Measurements from ENCODE around the gene GPR152.
"Not testable (repeated sequence)": the region's sequence is repeated elsewhere in the genome, so short reads cannot be mapped to it uniquely, and the experiment has no call there.

Gene GPR152

DNA sequence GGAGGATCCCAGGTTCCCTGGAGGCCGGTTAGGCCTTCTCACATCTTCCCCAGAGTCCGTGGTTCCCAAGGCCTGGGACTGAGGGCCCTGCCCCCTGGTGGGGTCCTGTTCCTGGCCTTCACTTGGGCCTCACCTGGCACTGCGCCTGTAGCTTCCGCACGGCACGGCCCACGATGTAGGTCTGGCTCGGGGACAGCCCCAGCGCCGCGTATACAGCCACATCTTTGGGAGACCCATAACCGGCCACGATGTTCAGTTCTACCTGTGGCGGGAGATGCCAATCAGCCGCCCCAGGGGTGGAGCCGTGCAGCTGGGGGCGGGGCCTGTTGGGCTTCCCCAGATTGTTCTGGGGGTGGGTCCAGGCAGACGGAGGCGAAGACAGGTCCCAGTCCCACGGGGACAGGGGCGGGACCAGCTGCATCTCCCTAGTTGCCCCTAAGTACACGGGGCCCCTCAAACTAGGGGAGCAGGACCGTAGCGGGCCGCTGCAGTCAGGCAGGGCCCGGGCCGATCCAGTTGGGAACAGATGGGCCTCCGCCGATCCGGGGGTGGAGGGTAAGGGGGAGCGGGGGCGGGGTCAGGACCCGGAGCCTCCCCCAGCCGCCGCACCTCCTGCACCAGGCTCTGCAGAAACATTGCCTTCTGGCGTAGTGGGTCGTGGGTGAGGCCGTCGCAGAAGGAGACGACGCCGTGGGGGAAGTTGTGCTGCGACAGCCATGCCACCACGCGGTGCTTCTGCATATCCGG, 40.4 kb upstream of the GPR152 start:
- no peaks in the 10 kb centered on the region for H3K27me3 Mint-ChIP-seq
- peak overlapping the region; percentile 59 for H3K27ac Mint-ChIP-seq
- H3K9me3 Mint-ChIP-seq: no peaks in the 10 kb centered on the region
- ATAC-seq (replicated peaks): peak in 1 of 2 donors; percentile 6
- peaks cover 51 to 57% of the 10 kb centered on the region in 2 donors for H3K36me3 Mint-ChIP-seq
- H3K4me1 Mint-ChIP-seq: peaks cover 14 to 26% of the 10 kb centered on the region in 2 donors
- no peak for DNase-seq
- no peak overlapping the region for H3K4me3 Mint-ChIP-seq

DNA sequence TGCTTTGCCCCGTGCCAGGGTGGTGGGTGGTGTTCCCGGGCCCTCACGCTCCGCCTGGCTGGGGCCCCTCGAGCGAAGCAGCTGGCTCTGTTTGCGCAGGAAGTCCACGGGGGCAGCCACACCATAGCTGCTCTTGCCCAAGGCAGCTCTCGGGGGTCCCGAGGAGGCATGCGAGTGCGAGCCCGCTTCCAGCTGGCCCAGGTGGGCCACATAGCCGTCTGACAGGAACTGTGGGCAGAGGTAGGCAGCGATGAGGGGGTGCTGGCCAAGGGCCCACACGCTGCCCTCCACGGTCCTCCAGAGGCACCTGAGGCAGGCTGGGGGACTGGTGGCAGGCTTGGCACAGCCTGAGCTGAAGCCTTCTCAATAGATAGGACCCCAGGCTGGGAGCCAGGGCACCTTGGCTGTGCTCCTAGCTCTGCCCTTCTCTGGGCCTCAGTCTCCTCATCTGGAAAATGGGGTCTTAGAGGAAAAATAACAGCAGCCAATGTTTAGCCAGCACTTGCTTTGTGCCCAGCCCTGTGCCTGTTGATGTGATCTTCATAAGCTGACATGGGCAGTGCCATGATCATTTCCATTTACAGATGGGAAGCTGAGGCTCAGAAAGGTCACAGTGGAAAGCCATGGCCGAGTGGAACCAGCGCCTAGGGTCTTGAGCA, 39.7 kb upstream of the GPR152 start:
- DNase-seq (no peak), ATAC-seq (replicated peaks) (no peak)
- peaks cover 18 to 33% of the 10 kb centered on the region in 2 donors for H3K4me1 Mint-ChIP-seq
- H3K36me3 Mint-ChIP-seq: peaks cover 48 to 63% of the 10 kb centered on the region in 2 donors
- peak overlapping the region; percentile 9 for H3K27ac Mint-ChIP-seq
- no peak overlapping the region for H3K4me3 Mint-ChIP-seq
- no peaks in the 10 kb centered on the region for H3K27me3 Mint-ChIP-seq
- H3K9me3 Mint-ChIP-seq: no peaks in the 10 kb centered on the region

DNA sequence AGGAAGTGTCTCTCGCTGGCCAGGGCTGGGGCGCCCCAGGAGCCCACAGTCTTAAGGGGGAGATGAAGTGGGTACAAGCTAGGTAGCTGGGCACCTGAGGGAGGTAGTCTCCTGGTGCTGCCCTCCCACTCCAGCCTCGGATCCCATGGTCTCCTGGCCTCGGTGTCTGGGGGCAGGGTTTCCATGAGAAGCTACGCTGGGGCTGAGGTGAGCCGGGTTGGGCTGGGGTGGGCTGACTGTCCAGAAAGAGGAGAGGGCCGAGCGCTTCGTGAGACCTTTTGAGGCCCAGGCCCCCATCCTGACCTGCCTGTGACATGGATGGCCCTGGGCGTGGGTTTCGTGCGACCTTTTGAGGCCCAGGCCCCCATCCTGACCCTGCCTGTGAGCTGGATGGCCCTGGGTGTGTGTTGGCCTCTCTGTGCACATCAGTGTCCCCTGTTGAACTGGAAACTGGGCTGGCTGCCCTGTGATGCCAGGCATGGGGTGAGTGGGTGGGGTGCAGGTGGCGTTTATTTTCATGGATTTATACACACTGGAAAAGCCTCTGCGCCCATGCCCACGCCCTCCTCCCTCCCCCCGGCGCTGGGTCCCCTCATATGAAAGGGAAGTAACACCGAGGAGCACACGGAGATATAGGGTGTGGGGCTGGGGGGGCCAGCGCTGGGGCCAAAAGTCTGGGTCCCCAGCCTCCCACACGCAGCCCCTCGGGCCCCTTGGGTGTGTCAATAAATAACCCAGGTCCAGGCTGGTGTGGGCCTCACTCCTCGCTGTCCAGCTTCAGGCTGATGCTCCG, 38.9 kb upstream of the GPR152 start:
- H3K9me3 Mint-ChIP-seq: no peaks in the 10 kb centered on the region
- peaks cover 21 to 36% of the 10 kb centered on the region in 2 donors for H3K4me1 Mint-ChIP-seq
- no peaks in the 10 kb centered on the region for H3K27me3 Mint-ChIP-seq
- no peak overlapping the region for H3K4me3 Mint-ChIP-seq
- no peak overlapping the region for H3K27ac Mint-ChIP-seq
- ATAC-seq (replicated peaks) (no peak), DNase-seq (no peak)
- H3K36me3 Mint-ChIP-seq: peaks cover 44 to 66% of the 10 kb centered on the region in 2 donors

DNA sequence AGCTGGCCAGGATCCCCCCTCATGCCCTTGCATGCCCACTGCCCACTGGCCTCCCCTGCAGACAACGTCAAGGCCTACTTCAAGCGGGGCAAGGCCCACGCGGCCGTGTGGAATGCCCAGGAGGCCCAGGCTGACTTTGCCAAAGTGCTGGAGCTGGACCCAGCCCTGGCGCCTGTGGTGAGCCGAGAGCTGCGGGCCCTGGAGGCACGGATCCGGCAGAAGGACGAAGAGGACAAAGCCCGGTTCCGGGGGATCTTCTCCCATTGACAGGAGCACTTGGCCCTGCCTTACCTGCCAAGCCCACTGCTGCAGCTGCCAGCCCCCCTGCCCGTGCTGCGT, 38.2 kb upstream of the GPR152 start:
- DNase-seq (no peak), ATAC-seq (replicated peaks) (no peak)
- no peaks in the 10 kb centered on the region for H3K9me3 Mint-ChIP-seq
- no peak overlapping the region for H3K4me3 Mint-ChIP-seq
- H3K36me3 Mint-ChIP-seq: peaks cover 49 to 66% of the 10 kb centered on the region in 2 donors
- H3K27ac Mint-ChIP-seq: peak overlapping the region; percentile 71
- no peaks in the 10 kb centered on the region for H3K27me3 Mint-ChIP-seq
- peaks cover 28 to 37% of the 10 kb centered on the region in 2 donors for H3K4me1 Mint-ChIP-seq

DNA sequence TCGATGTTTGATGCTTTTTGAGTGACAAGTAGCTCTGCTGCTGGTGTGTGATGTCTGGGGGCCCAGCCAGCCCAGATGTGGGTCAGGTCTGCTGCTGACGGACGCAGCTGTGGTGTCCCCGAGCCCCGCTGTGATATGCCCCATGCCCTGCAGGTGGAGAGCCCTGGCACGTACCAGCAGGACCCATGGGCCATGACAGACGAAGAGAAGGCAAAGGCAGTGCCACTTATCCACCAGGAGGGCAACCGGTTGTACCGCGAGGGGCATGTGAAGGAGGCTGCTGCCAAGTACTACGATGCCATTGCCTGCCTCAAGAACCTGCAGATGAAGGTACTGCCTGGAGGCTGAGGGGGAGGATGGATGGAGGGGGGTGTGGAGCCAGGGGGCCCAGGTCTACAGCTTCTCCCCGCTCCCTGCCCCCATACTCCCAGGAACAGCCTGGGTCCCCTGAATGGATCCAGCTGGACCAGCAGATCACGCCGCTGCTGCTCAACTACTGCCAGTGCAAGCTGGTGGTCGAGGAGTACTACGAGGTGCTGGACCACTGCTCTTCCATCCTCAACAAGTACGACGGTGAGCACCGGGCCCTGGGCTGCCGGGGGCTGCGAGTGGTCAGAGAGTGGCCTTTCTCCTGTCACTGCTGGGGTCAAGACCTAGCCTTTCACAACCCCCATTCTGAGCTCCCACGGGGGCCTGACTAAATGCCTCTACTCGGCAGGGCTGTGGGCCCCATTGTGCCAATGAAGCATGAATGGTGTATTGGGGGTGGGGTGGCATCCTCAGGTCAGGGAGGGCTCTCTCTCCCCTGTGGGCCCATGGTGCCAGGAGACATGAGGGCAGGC, 37.6 kb upstream of the GPR152 start:
- H3K4me1 Mint-ChIP-seq: peaks cover 30 to 40% of the 10 kb centered on the region in 2 donors
- peak overlapping the region; percentile 81 for H3K27ac Mint-ChIP-seq
- no peaks in the 10 kb centered on the region for H3K27me3 Mint-ChIP-seq
- no peak overlapping the region for H3K4me3 Mint-ChIP-seq
- DNase-seq: no peak
- H3K36me3 Mint-ChIP-seq: peaks cover 46 to 65% of the 10 kb centered on the region in 2 donors
- no peak for ATAC-seq (replicated peaks)
- no peaks in the 10 kb centered on the region for H3K9me3 Mint-ChIP-seq

DNA sequence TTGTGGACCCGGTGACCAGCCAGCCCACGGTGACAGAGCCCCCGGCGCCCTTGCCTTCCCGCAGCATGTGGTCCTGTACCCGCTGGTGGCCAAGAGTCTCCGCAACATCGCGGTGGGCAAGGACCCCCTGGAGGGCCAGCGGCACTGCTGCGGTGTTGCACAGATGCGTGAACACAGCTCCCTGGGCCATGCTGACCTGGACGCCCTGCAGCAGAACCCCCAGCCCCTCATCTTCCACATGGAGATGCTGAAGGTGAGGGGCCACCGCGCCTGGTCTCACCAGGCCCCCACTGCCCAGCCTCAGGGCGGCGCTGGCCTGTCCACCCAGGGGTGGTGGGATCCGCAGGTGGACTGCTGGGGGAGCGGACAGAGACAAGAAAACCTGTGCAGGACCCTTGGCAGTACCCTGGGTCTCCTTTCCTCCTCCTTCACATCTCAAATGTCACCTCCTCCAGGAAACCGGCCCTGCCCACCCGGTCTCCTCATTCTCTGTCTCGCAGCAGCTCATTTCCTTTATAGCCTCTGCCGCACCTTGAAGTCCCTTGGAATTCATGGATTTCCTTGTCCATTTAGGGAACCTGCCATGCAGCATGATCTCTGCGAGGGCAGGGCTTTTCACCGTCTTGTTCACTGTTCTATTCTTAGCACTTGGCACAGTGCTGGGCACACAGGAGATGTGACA, 36.8 kb upstream of the GPR152 start:
- H3K36me3 Mint-ChIP-seq: peaks cover 48 to 68% of the 10 kb centered on the region in 2 donors
- no peak overlapping the region for H3K4me3 Mint-ChIP-seq
- ATAC-seq (replicated peaks) (no peak), DNase-seq (no peak)
- no peaks in the 10 kb centered on the region for H3K9me3 Mint-ChIP-seq
- peak overlapping the region; percentile 81 for H3K27ac Mint-ChIP-seq
- H3K27me3 Mint-ChIP-seq: no peaks in the 10 kb centered on the region
- peaks cover 38 to 48% of the 10 kb centered on the region in 2 donors for H3K4me1 Mint-ChIP-seq

DNA sequence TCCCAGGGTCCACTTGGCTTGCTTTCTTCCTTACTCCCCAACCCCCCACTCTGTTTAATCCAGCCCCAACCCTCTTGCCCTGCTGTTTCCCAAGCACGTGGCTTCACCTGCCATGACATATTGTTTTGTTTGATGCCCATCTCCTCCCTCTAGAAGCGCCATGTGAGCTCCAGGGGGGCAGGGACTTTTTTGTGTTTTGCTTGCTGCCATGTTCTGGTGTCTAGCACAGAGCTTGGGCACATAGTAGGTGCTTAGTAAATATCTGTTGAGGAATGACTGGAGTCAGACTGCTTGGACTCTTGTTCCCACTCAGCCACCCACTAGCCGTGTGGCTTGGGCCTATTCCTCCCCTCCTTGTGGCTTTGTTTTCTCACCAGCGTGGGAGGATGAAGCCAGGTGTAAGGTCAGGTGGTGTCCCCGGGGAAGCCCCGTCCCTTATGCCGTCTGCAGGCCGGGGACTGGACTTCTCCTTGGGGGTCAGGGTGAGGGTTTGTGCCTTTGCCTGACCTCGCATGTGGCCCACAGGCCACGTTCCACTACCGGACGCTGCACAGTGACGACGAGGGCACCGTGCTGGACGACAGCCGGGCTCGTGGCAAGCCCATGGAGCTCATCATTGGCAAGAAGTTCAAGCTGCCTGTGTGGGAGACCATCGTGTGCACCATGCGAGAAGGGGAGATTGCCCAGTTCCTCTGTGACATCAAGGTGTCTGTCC, 34.1 kb upstream of the GPR152 start:
- Mint-ChIP-seq H3K36me3 (peaks cover 36 to 65% of the 10 kb centered on the region in 2 donors), H3K9me3 (peaks cover 0 to 3% of the 10 kb centered on the region in 2 donors), H3K27me3 (no peaks in the 10 kb centered on the region), H3K27ac (peak overlapping the region; percentile 84), H3K4me1 (peaks cover 56 to 69% of the 10 kb centered on the region in 2 donors), H3K4me3 (peak overlapping the region; percentile 70 to 74)
- DNase-seq (peak; percentile 63), ATAC-seq (replicated peaks) (peak; percentile 13 to 15)

DNA sequence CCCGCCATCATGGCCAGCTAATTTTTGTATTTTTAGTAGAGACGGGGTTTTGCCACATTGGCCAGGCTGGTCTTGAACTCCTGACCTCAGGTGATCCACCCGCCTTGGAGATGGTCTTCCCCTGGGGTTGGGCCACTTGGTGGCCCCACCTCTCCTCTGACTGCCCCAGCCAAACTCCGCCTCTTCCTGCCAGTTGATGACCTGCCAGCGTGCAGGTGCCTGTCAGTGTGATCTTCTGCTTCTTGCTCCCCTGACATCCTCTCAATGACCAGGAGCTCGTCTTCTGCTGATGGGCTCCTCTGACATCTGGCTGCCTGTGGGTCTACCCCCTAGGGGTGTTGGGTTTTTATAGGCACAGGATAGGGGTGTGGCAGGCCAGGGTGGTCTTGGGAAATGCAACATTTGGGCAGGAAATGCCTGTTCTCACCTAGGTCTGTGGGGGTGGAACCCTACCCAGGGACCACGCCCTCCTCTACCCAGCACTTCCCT, 33.4 kb upstream of the GPR152 start:
- ATAC-seq (replicated peaks): not testable (repeated sequence)

DNA sequence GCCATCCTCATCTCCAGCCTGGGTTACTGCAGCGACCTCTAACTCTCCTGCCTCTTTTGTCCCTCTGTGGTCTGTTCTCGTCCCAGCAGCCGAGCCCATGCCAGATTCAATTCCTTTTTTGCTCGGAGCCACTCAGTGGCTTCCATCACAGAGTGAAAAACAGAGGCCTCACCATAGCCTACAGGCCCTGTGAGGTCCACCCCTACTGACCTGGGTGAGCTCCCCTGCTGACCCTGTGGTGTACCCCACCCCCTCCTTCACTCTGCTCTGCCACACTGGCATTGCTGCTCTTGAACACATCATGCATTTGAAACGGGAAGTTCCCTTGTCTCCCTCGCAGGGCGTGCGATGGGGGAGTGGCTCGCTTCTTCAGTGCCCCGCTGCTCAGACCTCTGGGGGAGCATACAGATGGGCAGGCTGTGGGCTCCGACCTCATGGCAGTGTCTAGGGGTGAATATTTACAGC, 32.4 kb upstream of the GPR152 start:
- Mint-ChIP-seq H3K9me3 (peaks cover 0 to 3% of the 10 kb centered on the region in 2 donors), H3K4me3 (peak overlapping the region; percentile 94 to 96), H3K4me1 (peaks cover 53 to 62% of the 10 kb centered on the region in 2 donors), H3K36me3 (peaks cover 30 to 54% of the 10 kb centered on the region in 2 donors), H3K27me3 (no peaks in the 10 kb centered on the region), H3K27ac (peak overlapping the region; percentile 99)
- DNase-seq (no peak), ATAC-seq (replicated peaks) (peak; percentile 44 to 50)

More for the DNA sequence above, 33.4 kb upstream of the GPR152 start:
- peak overlapping the region; percentile 84 for H3K27ac Mint-ChIP-seq
- H3K36me3 Mint-ChIP-seq: peaks cover 34 to 63% of the 10 kb centered on the region in 2 donors
- not testable (repeated sequence) for H3K27me3 Mint-ChIP-seq, DNase-seq, H3K9me3 Mint-ChIP-seq
- peak overlapping the region; percentile 70 to 74 for H3K4me3 Mint-ChIP-seq
- peaks cover 56 to 69% of the 10 kb centered on the region in 2 donors for H3K4me1 Mint-ChIP-seq

DNA sequence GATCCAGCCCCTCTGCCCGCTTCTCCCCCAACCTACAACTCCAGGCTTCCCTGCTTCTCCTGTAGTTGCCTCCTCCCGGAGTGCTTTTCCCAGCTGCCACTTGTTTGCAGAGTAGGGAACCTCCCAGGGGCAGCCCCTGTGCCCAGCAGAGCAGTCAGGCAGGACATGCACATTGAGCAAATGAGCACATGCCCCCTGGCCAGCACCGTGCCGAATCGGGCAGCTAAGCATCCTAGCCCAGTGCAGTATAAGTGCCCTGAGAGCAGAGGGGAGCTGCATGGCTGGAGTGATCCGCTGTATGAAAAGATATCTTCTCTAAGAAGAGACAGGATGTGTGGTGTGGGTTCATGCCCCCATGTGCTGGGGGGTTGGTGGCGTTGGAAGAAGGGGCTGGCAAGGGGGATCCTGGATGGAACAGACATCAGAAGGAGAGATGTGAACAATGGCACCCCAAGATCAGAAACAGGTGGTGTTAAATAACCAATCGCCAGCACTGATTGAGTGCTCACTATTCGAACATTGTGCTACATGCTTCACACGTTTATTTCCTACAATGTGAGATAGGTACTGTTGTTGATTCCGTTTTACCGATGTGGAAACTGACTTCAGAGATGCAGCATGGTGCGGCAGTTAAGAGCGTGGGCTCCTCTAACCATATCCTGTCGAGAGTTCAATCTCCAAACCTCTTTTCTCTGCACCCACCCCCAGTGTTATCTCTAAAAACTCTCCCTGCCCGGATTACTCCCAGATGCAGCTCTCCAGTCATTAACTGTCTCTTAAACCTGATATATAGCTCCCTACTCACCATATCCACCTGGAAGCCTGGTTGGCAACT, 31.5 kb upstream of the GPR152 start:
- DNase-seq (no peak), ATAC-seq (replicated peaks) (peak in 1 of 2 donors; percentile 12)
- Mint-ChIP-seq H3K27me3 (no peaks in the 10 kb centered on the region), H3K27ac (peak overlapping the region; percentile 99), H3K4me3 (peak overlapping the region; percentile 94 to 96), H3K4me1 (peaks cover 49 to 58% of the 10 kb centered on the region in 2 donors), H3K36me3 (peaks cover 25 to 48% of the 10 kb centered on the region in 2 donors), H3K9me3 (peaks cover 0 to 3% of the 10 kb centered on the region in 2 donors)

DNA sequence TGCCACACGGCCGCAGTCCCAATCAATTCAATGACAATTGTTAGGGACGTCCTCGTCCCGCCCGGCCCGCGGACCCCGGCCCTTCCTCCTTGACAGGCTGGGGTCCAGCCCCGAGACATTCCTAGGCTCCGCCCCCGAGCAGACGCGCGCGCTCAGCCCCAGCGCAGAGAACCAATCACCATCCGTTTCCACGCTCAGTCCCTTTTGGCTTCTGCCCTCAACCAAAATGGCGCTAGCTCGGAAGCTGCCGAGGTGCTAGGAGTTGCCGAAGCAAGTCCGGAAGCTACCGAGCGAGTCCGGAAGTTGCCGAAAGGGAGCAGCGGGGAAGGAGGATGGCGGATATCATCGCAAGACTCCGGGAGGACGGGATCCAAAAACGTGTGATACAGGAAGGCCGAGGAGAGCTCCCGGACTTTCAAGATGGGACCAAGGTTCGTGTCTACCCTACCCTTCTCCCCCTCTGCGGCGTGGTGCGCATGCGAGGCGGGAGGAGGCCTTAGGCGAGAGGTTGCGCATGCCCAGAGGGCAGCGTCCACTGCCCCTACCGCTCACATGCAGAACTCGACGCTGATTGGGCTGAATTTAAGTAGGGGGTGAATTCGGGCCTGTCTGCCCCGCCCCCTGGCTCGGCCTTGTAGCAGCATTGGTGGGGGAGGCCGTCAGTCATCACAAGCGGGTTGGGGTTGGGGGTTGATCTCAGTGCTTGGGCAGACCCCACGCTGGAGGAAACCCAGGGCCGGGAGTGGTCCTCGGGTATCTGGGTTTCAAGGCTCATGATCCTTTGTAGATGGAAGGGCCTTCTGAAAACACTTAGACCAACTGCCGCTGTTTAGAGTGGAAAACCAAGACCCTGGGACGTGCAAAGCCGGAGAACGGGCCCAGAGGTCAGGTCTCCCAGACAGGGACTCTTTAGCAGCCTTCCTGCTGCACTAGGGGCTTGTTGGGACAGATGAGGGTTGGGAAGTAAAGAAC, 30.6 kb upstream of the GPR152 start, which contains the start of gene AIP:
TSS of gene AIP (plus strand) at position 200 of the 972 bp plus-strand sequence. CDS start at position 333, 133 bp downstream.
- Mint-ChIP-seq H3K4me1 (peaks cover 48 to 57% of the 10 kb centered on the region in 2 donors), H3K9me3 (peaks cover 0 to 3% of the 10 kb centered on the region in 2 donors), H3K36me3 (peaks cover 18 to 39% of the 10 kb centered on the region in 2 donors), H3K27me3 (no peaks in the 10 kb centered on the region), H3K4me3 (peak within 1 kb of the TSS; percentile 94 to 96), H3K27ac (peak within 1 kb of the TSS; percentile 99)
- peak; percentile 97 for DNase-seq
- peak; percentile 79 to 87 for ATAC-seq (replicated peaks)

Data from stimulated activated naive B cell treated with anti-CD40 and anti-IgM and Interleukin-4, amounts not matched to agents 10 μg/mL and 1 μg/mL and 100 μg/mL, for 72 hours (primary cell).